Activated CD4-positive, alpha-beta T cell treated with anti-CD3 and anti-CD28 coated beads, Interleukin-2, amount 50 U/mL, for 1 hour (primary cell): ENCODE results near the gene ADAMTS5.

Source experiments
- DNase-seq: peaks from one replicate; pipeline ENCODE4 v3.0.0-alpha.2; 2020

The ADAMTS5 gene

GRCh38 chr21:26883768-26884167 lies 83.1 kb downstream of the ADAMTS5 start:
- DNase-seq, result no peak

GRCh38 chr21:26881504-26882228 lies 85.2 kb downstream of the ADAMTS5 start:
- no peak for DNase-seq

GRCh38 chr21:26877018-26877417 lies 89.9 kb downstream of the ADAMTS5 start:
- DNase-seq, result no peak

- DNase-seq, result no peak
Measured at GRCh38 chr21:26874347-26874746, 92.5 kb downstream of the ADAMTS5 start.
